Tibial nerve (tissue), 4 donors: ENCODE results near the gene MRPL39. TPM values are rescaled to one million over a fixed set of nuclear protein-coding genes. Genes with fewer than 3 reads are reported as not detected.
A peak's percentile ranks its signal among the peaks of the same experiment; 100 is the strongest.

Source experiments
- DNase-seq, 2 donors: peaks; one replicate each; pipeline ENCODE4 v3.0.0-alpha.2; 2019; ENCODE audit warnings: low spot score in 2 of 2
- H3K27ac ChIP-seq, 4 donors: fragments of 200-600 bp; sonication (generic) in 3 of 4; one replicate each; pipeline ENCODE4 v1.5.1; 2017 to 2019; ENCODE audit warnings: mild to moderate bottlenecking in 1 of 4
- H3K27me3 ChIP-seq, 2 donors: fragments of 200-600 bp; sonication (generic) in 1 of 2; one replicate each; pipeline versions ENCODE4 v1.5.1 to v1.6.0; 2017 to 2019
- H3K36me3 ChIP-seq, 3 donors: fragments of 200-600 bp; sonication (generic); one replicate each; pipeline ENCODE4 v1.5.1; 2018 to 2019
- H3K4me1 ChIP-seq, 4 donors: fragments of 200-600 bp; sonication (generic) in 3 of 4; one replicate each; pipeline ENCODE4 v1.5.1; 2017 to 2019
- H3K4me3 ChIP-seq, 4 donors: fragments of 200-600 bp; sonication (generic) in 3 of 4; one replicate each; pipeline ENCODE4 v1.5.1; 2017 to 2019; ENCODE audit warnings: mild to moderate bottlenecking in 1 of 4, moderate library complexity in 1 of 4
- H3K9me3 ChIP-seq, 4 donors: fragments of 200-600 bp; sonication (generic) in 3 of 4; one replicate each; pipeline ENCODE4 v1.5.1; 2017 to 2019
- EP300 ChIP-seq, 2 donors: sonication (generic); formaldehyde crosslinking; IDR thresholded peaks; one replicate each; pipeline ENCODE4 v1.6.1; 2017; ENCODE audit warnings: antibody characterized with exemption in 2 of 2, mild to moderate bottlenecking in 1 of 2
- POLR2A ChIP-seq, 2 donors: fragments of 450-650 bp; IDR thresholded peaks; one replicate each; pipeline ENCODE4 v1.6.1; 2017; ENCODE audit warnings: antibody characterized with exemption in 2 of 2, mild to moderate bottlenecking in 2 of 2, moderate library complexity in 2 of 2
- WGBS, 2 donors: methylation state at CpG; one replicate each; pipeline ENCODE4 v1.1.5; 2018; 5-methylcytosine and 5-hydroxymethylcytosine counted together
- total RNA-seq, 4 donors: library from RNA; depleted of rRNA; stranded (reverse); fragments of >200 nt; gene quantifications; one replicate each; pipeline ENCODE4 v1.1.0, GENCODE V29; 2016
- TF ChIP-seq, protein P1 (sequence below), 5 experiments: fragments of 200-600 bp in 3 of 5; fragments of 450-650 bp in 2 of 5; sonication (generic) in 3 of 5; IDR thresholded peaks; one replicate each; pipeline ENCODE4 v1.5.1; 2016 to 2019; ENCODE audit warnings: antibody characterized with exemption in 5 of 5, mild to moderate bottlenecking in 3 of 5, moderate library complexity in 2 of 5

The MRPL39 gene
- total RNA-seq, 4 donors from 2014 or later: 14.5 to 22.3 (median 18.4) TPM

DNA sequence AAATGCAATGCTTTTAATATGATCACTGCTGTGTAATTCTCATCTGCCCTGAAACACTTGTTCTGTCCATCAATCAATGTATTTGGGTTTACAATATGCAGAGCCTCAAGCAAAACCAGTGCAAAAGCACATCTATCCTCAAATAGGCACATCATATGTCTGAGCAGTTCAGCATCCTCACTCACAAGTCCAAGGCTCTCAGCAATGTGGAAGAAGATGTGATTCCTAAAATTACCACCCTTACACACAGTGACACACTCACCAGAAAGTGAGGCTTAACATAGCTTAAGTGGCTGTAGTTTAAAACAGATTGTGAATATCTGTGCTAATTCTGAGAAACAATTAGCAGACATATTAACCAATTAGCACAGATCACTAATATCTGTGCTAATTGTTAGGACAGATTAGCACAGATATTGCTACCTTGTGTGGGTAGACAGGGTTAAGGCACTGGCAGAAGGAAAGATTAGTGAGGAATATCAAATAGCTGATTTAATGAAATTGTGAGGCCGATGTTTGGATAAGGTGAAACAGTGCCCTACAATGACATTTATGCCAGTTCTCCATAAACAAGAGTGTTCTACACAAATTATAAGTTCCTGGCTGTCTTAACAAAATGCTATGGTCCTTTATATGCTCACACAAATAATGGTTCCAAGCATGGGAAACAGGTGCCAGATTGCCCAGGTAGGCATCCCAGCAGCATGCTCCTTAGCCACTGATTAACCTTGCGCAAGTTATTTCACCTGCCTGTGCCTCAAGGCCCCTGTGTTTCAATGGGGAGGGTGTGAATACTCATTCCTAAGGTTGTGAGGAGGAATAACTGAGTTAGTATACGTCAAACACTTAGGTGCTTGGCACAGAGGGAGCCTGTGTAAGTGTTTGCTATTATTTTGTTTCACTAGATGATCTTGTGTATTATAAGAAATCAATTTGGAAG lies 41.7 kb downstream of the MRPL39 start:
- H3K27ac ChIP-seq: no peak overlapping the region
- no peak for DNase-seq
- TF ChIP-seq, protein P1, sequence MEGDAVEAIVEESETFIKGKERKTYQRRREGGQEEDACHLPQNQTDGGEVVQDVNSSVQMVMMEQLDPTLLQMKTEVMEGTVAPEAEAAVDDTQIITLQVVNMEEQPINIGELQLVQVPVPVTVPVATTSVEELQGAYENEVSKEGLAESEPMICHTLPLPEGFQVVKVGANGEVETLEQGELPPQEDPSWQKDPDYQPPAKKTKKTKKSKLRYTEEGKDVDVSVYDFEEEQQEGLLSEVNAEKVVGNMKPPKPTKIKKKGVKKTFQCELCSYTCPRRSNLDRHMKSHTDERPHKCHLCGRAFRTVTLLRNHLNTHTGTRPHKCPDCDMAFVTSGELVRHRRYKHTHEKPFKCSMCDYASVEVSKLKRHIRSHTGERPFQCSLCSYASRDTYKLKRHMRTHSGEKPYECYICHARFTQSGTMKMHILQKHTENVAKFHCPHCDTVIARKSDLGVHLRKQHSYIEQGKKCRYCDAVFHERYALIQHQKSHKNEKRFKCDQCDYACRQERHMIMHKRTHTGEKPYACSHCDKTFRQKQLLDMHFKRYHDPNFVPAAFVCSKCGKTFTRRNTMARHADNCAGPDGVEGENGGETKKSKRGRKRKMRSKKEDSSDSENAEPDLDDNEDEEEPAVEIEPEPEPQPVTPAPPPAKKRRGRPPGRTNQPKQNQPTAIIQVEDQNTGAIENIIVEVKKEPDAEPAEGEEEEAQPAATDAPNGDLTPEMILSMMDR (IDR thresholded peaks at IDR 0.05): no peak
- TF ChIP-seq EP300 (IDR thresholded peaks at IDR 0.05) (no peak), POLR2A (IDR thresholded peaks at IDR 0.05) (no peak)
- 91 to 93% methylated on average over 3 of the region's 3 CpGs for WGBS, 2 donors
- H3K4me1 ChIP-seq: peaks cover 0 to 22% (median 10%) of the 10 kb centered on the region in 4 donors
- H3K9me3 ChIP-seq: no peaks in the 10 kb centered on the region
- H3K36me3 ChIP-seq: peaks cover 0 to 22% (median 0%) of the 10 kb centered on the region in 3 donors
- no peak overlapping the region for H3K4me3 ChIP-seq
- H3K27me3 ChIP-seq: no peaks in the 10 kb centered on the region

DNA sequence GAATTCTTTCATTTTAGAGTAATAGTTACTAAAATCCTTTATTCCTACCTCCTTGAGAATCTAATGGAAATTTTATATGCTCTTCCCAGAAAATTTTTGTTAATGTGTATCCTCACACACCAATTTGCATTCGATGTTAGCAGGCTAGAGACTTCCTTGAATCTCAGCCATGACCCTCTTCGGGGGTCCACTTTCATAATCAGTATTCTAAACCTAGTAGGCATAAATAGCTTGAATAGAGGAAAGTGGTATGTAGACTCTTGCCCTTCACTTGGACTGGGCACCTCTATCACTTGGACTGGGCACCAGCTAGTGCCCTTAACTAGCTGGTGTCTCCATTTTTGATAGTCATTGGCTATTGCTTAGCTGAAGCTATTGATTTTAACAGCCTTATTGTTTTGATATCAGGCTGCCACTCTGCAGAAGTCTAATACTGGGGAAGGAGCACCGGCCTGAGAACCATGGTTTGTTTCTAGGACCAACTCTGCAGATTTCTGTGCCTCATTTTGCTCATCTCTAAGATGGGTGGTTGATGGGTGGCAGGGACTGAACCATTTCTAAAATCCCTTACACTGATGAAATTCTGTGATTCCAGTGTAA lies 42.8 kb downstream of the MRPL39 start:
- TF ChIP-seq, protein P1 (IDR thresholded peaks at IDR 0.05): no peak
- no peak for TF ChIP-seq EP300 (IDR thresholded peaks at IDR 0.05)
- TF ChIP-seq POLR2A (IDR thresholded peaks at IDR 0.05): no peak
- H3K36me3 ChIP-seq: peaks cover 0 to 22% (median 0%) of the 10 kb centered on the region in 3 donors
- no peaks in the 10 kb centered on the region for H3K27me3 ChIP-seq
- no peak overlapping the region for H3K4me3 ChIP-seq
- DNase-seq: no peak
- H3K9me3 ChIP-seq: no peaks in the 10 kb centered on the region
- no peak overlapping the region for H3K27ac ChIP-seq
- 91% methylated on average over 3 of the region's 3 CpGs for WGBS, 2 donors
- H3K4me1 ChIP-seq: peaks cover 0 to 29% (median 10%) of the 10 kb centered on the region in 4 donors

DNA sequence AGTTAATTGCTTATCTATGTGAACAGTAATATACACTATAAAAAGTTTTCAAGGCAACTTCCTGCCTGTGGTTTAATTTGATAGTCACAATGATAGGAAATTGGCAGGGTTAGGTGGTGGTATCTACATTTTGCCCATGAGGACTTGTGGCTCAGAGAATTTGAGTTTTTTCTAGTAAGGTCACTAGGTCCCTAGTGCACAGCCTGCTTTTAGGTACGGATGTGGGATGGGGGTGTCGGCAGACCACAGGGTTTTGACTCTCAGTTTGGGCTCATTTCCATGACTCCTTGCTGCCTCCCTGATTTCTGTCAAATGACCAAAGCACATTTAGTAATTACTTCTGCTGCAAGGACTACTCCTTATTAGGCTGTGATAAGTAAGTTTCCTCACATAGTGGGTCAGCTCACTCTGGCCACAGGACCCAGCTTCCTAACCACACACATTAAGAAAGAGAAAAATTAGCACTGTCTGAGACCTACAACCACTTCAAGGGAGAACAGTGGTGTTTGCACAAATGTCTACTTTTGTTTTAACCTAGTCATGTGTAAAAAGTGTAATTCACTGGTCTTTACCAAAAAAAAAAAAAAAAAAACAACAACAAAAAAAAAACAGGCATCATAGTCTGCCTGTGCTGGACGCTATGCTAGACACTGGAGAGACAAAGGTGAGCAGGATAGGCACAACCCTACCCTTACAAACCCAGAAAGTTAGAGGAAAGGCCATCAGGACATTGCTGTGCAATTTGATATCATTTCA lies 43.7 kb downstream of the MRPL39 start:
- H3K4me1 ChIP-seq: peaks cover 0 to 26% (median 10%) of the 10 kb centered on the region in 4 donors
- no peak overlapping the region for H3K4me3 ChIP-seq
- DNase-seq: no peak
- no peaks in the 10 kb centered on the region for H3K27me3 ChIP-seq
- H3K9me3 ChIP-seq: no peaks in the 10 kb centered on the region
- H3K36me3 ChIP-seq: peaks cover 0 to 22% (median 0%) of the 10 kb centered on the region in 3 donors
- 71 to 84% methylated on average over 3 of the region's 3 CpGs for WGBS, 2 donors
- H3K27ac ChIP-seq: peak overlapping the region in 1 of 4 donors; percentile 74
- TF ChIP-seq, protein P1 (IDR thresholded peaks at IDR 0.05): no peak

DNA sequence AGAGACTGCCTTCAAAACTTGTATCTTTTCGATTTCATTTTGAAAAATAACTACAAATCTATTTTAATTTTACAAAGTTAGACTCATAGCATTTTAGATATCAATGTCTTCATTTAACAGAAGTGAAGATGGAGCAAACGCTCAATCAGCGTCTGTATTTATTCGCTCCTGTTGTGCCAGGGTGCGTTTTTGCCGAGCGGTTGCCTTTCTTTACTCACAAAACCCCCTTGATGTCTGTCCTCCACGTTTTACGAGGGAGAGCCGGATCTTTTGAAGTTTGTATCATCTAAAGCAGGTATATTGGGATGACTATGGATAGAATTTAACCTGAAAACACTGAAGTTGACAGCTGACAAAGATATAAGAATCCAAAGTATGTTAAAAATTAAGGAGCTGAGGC lies 44.6 kb downstream of the MRPL39 start:
- Histone ChIP-seq H3K4me3 (peak overlapping the region; percentile 42 to 73 (median 62)), H3K9me3 (no peaks in the 10 kb centered on the region), H3K27me3 (no peaks in the 10 kb centered on the region), H3K4me1 (peaks cover 0 to 17% (median 8%) of the 10 kb centered on the region in 4 donors), H3K27ac (peak overlapping the region in 1 of 4 donors; percentile 74), H3K36me3 (peaks cover 0 to 22% (median 0%) of the 10 kb centered on the region in 3 donors)
- no peak for TF ChIP-seq POLR2A (IDR thresholded peaks at IDR 0.05)
- TF ChIP-seq, protein P1 (IDR thresholded peaks at IDR 0.05): no peak
- no peak for TF ChIP-seq EP300 (IDR thresholded peaks at IDR 0.05)
- DNase-seq: no peak
- 72 to 80% methylated on average over 10 of the region's 10 CpGs for WGBS, 2 donors
